GM12878 (cell line): Measurements from ENCODE around the gene SMOC1.

Source experiments
- CBFB ChIP-seq: IDR thresholded peaks from 2 replicates; pipeline ENCODE4 v1.6.1; 2016; ENCODE audit warnings: antibody characterized with exemption, low read depth
- ESRRA ChIP-seq: IDR thresholded peaks from 2 replicates; pipeline ENCODE4 v1.6.1; 2012; ENCODE audit warnings: mild to moderate bottlenecking, low read length, improper control_type of control experiment
- EZH2 ChIP-seq: IDR thresholded peaks from 2 replicates; pipeline ENCODE4 v1.6.1; 2012; ENCODE audit warnings: low read depth, mild to moderate bottlenecking, control low read depth, inconsistent platforms, low read length, borderline replicate concordance; ENCODE audit not compliant: control insufficient read depth
- GABPA ChIP-seq: IDR thresholded peaks from 2 replicates; pipeline ENCODE4 v1.6.1; 2014; ENCODE audit warnings: antibody characterized with exemption, low read depth, mild to moderate bottlenecking, inconsistent platforms
- JUND ChIP-seq: IDR thresholded peaks from 2 replicates; pipeline ENCODE4 v1.6.1; 2012; ENCODE audit warnings: low read depth, mild to moderate bottlenecking, low read length, improper control_type of control experiment, moderate library complexity
- POLR2AphosphoS5 ChIP-seq: IDR thresholded peaks from 2 replicates; pipeline ENCODE4 v1.6.1; 2011; ENCODE audit warnings: mild to moderate bottlenecking, low read length, inconsistent platforms
- TARDBP ChIP-seq: IDR thresholded peaks from 2 replicates; pipeline ENCODE4 v1.6.1; 2016; ENCODE audit warnings: borderline replicate concordance
- ZNF274 ChIP-seq: IDR thresholded peaks from one replicate; pipeline ENCODE4 v1.8.0; 2011; ENCODE audit not compliant: insufficient read length, insufficient read depth

DNA sequence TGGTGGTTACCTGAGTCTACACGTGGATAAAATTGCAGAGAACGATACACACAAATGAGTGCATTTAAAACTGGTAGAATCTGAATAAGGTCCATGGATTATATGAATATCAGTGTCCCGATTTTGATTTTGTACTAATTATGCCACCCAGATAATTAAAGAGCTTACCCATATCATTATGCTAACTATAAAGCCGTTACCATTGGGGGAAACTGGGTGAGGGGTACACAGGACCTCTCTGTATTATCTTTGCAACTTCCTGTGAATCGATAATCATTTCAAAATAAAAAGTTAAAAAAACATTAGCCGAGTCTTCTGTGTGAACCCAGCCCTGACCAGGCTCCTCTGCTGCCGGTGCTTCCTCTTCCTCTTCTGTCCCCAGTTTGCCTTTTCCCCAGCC, 107.1 kb downstream of the SMOC1 start:
- no peak for TF ChIP-seq JUND
- TF ChIP-seq CBFB, result no peak
- TF ChIP-seq ESRRA, result no peak
- TF ChIP-seq EZH2, result no peak
- no peak for TF ChIP-seq ZNF274
- TF ChIP-seq GABPA, result no peak
- TF ChIP-seq TARDBP, result no peak
- no peak for TF ChIP-seq POLR2AphosphoS5
